ENCODE results near the gene THRAP3. TPM values are rescaled to one million over a fixed set of nuclear protein-coding genes. Genes with fewer than 3 reads are reported as not detected.

The THRAP3 gene
- total and polyA plus RNA-seq, 2 experiments from 2014 or later, result 127 to 161 TPM

- TF ChIP-seq CTCF (conservative IDR thresholded peaks at IDR 0.05; ENCODE audit: low read depth in 2 of 2) (no peak), ZNF331 (CRISPR knock-in tag; IDR thresholded peaks at IDR 0.05; ENCODE audit: low read depth) (no peak), ZNF462 (CRISPR knock-in tag; IDR thresholded peaks at IDR 0.05) (no peak), CREB1 (CRISPR knock-in tag; IDR thresholded peaks at IDR 0.05; ENCODE audit: low read depth) (no peak), EZH2 (IDR thresholded peaks at IDR 0.05; ENCODE audit: low read depth, unreplicated experiment) (no peak), REST (IDR thresholded peaks at IDR 0.05; ENCODE audit: unreplicated experiment) (no peak), ZNF114 (CRISPR knock-in tag; IDR thresholded peaks at IDR 0.05) (no peak), EZH2phosphoT487 (IDR thresholded peaks at IDR 0.05; ENCODE audit: unreplicated experiment) (no peak), JUNB (IDR thresholded peaks at IDR 0.05; ENCODE audit: unreplicated experiment) (no peak), POLR2AphosphoS5 (IDR thresholded peaks at IDR 0.05; ENCODE audit: low read depth) (no peak), STAT1 (IDR thresholded peaks at IDR 0.05; ENCODE audit: unreplicated experiment) (no peak), NANOG (IDR thresholded peaks at IDR 0.05; ENCODE audit: borderline replicate concordance) (no peak)
- no peak overlapping the region for H3K27ac Mint-ChIP-seq
- no peak overlapping the region for H3K27ac ChIP-seq (ENCODE audit: low read depth)
- no peaks in the 10 kb centered on the region for H3K36me3 Mint-ChIP-seq (ENCODE audit: low read depth)
- H3K9me2 ChIP-seq (ENCODE audit: insufficient read depth), result no peaks in the 10 kb centered on the region
- H3K9me3 Mint-ChIP-seq, result no peaks in the 10 kb centered on the region
- H3K27me3 Mint-ChIP-seq (ENCODE audit: insufficient read depth, low read depth, poor library complexity), result peaks cover 3% of the 10 kb centered on the region
- DNase-seq (ENCODE audit: low spot score), result no peak
- H3K4me3 ChIP-seq, result no peak overlapping the region
- H3K4me1 ChIP-seq (ENCODE audit: insufficient read depth), result no peaks in the 10 kb centered on the region
- H3K4me2 ChIP-seq, result no peak overlapping the region
- H3K79me2 ChIP-seq (replicated peaks; ENCODE audit: insufficient read depth), result no peaks in the 10 kb centered on the region
- no peaks in the 10 kb centered on the region for H3F3A ChIP-seq (replicated peaks; ENCODE audit: low read depth)
- H3K27me3 ChIP-seq (ENCODE audit: insufficient read depth), result no peaks in the 10 kb centered on the region
- no peaks in the 10 kb centered on the region for H3K4me1 Mint-ChIP-seq
- H3K36me3 ChIP-seq (ENCODE audit: insufficient read depth), result no peaks in the 10 kb centered on the region
- H2AFZ ChIP-seq, result no peak overlapping the region
- no peak overlapping the region for H3K4me3 Mint-ChIP-seq
- H4K20me1 ChIP-seq (replicated peaks; ENCODE audit: insufficient read depth), result no peaks in the 10 kb centered on the region
- ATAC-seq, result no peak
Measured at GRCh38 chr1:36212782-36213181, 11.5 kb upstream of the THRAP3 start.
